Stomach smooth muscle (tissue), 2 donors: ENCODE data around the gene FARP2.
"Not testable (repeated sequence)": the region's sequence is repeated elsewhere in the genome, so short reads cannot be mapped to it uniquely, and the experiment has no call there.

ENCODE experiments used
- H3K27ac ChIP-seq: one replicate; pipeline ENCODE4 v1.7.0; 2013; ENCODE audit warnings: mild to moderate bottlenecking, low read length, inconsistent platforms
- H3K27me3 ChIP-seq, 2 donors: one replicate each; pipeline ENCODE4 v1.7.0; 2013; ENCODE audit warnings: low read length in 2 of 2; ENCODE audit not compliant: insufficient read depth in 2 of 2, control insufficient read depth in 1 of 2
- H3K36me3 ChIP-seq, 2 donors: one replicate each; pipeline ENCODE4 v1.7.0; 2013; ENCODE audit warnings: low read length in 2 of 2; ENCODE audit not compliant: control insufficient read depth in 2 of 2, insufficient read depth in 2 of 2
- H3K4me1 ChIP-seq: one replicate; pipeline ENCODE4 v1.7.0; 2013; ENCODE audit warnings: low read length; ENCODE audit not compliant: control insufficient read depth, insufficient read depth
- H3K4me3 ChIP-seq, 2 donors: one replicate each; pipeline ENCODE4 v1.7.0; 2013; ENCODE audit warnings: low read length in 2 of 2
- H3K9ac ChIP-seq, 2 donors: one replicate each; pipeline ENCODE4 v1.7.0; 2013; ENCODE audit warnings: low read length in 2 of 2, mild to moderate bottlenecking in 1 of 2
- H3K9me3 ChIP-seq, 2 donors: one replicate each; pipeline ENCODE4 v1.7.0; 2013; ENCODE audit warnings: low read length in 2 of 2; ENCODE audit not compliant: control insufficient read depth in 2 of 2
- donor health status: healthy.
- donor health status: Pancreatic carcinoma.

FARP2 gene

DNA sequence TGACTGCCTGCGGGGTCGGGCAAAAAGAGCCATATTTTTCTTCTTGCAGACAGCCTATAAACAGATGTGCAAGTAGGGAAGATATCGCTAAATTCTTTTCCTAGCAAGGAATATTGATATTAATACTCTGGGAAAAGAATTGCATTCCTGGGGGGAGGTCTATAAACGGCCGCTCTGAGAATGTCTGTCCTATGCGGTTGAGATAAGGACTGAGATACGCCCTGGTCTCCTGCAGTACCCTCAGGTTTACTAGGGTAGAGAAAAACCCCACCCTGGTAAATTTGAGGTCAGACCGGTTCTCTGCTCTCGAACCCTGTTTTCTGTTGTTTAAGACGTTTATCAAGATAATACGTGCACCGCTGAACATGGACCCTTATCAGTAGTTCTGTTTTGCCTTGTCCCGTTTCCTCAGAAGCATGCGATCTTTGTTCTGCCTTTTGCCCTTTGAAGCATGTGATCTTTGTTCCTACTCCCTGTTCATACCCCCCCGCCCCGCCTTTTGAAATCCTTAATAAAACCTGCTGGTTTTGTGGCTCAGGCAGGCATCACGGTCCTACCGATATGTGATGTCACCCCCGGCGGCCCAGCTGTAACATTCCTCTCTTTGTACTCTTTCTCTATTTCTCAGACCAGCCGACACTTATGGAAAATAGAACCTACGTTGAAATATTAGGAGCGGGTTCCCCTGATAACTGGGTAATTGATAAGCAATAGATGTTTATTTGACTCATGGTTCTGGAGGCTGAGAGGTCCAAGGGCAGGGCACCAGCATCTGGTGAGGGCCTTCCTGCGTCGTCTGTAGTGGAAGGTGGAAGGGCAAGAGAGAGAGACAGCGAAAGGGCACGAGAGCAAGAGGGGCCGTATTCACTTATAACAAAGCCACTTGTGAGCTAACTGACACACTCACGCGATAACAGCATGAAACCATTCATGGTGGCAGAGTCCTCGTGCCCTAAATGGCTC lies 170.0 kb downstream of the FARP2 start:
- H3K27ac ChIP-seq, H3K36me3 ChIP-seq, H3K4me1 ChIP-seq, H3K27me3 ChIP-seq, H3K9ac ChIP-seq, H3K4me3 ChIP-seq, H3K9me3 ChIP-seq: not testable (repeated sequence)

GRCh38 chr2:241530571-241530970 lies 174.5 kb downstream of the FARP2 start:
- H3K36me3 ChIP-seq = no peaks in the 10 kb centered on the region
- H3K27me3 ChIP-seq = peaks cover 0 to 3% of the 10 kb centered on the region in 2 donors
- H3K9me3 ChIP-seq = no peaks in the 10 kb centered on the region

GRCh38 chr2:241531161-241531722 lies 175.2 kb downstream of the FARP2 start:
- Histone ChIP-seq H3K9ac (no peak overlapping the region), H3K4me1 (no peaks in the 10 kb centered on the region), H3K9me3 (no peaks in the 10 kb centered on the region), H3K27me3 (peaks cover 0 to 3% of the 10 kb centered on the region in 2 donors), H3K36me3 (no peaks in the 10 kb centered on the region), H3K27ac (no peak overlapping the region), H3K4me3 (no peak overlapping the region)

More at GRCh38 chr2:241530571-241530970, 174.5 kb downstream of the FARP2 start:
- no peak overlapping the region for H3K9ac ChIP-seq
- H3K4me1 ChIP-seq = no peaks in the 10 kb centered on the region
- H3K4me3 ChIP-seq = no peak overlapping the region
- no peak overlapping the region for H3K27ac ChIP-seq

DNA sequence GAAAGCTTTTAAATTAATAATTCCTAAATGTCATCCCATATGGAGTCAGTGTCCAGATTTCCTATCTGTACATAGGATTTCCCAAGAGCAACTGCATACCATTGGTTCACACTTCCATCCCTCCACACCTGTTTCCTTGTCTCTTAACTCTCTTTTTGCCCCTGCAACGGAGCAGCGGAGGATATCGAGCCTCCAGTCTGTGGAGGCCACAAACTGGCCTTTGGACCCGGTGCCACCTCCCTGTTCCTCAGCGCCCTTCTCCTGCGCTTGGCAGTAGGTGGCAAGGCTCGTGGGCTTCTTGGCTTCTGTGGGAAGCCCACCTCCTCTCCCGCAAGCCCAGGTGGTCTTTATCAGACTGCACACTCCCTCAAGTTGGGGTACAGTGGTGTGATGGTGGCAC lies 176.1 kb downstream of the FARP2 start:
- H3K9ac ChIP-seq = no peak overlapping the region

GRCh38 chr2:241532733-241533601 lies 176.9 kb downstream of the FARP2 start:
- H3K4me1 ChIP-seq = no peaks in the 10 kb centered on the region
- H3K27ac ChIP-seq = no peak overlapping the region
- no peak overlapping the region for H3K4me3 ChIP-seq
- no peaks in the 10 kb centered on the region for H3K9me3 ChIP-seq
- peaks cover 0 to 3% of the 10 kb centered on the region in 2 donors for H3K27me3 ChIP-seq
- H3K9ac ChIP-seq = no peak overlapping the region
- no peaks in the 10 kb centered on the region for H3K36me3 ChIP-seq

More for the DNA sequence above, 176.1 kb downstream of the FARP2 start:
- Histone ChIP-seq H3K4me1 (no peaks in the 10 kb centered on the region), H3K27me3 (peaks cover 0 to 3% of the 10 kb centered on the region in 2 donors), H3K9me3 (no peaks in the 10 kb centered on the region), H3K27ac (no peak overlapping the region), H3K4me3 (no peak overlapping the region), H3K36me3 (no peaks in the 10 kb centered on the region)

DNA sequence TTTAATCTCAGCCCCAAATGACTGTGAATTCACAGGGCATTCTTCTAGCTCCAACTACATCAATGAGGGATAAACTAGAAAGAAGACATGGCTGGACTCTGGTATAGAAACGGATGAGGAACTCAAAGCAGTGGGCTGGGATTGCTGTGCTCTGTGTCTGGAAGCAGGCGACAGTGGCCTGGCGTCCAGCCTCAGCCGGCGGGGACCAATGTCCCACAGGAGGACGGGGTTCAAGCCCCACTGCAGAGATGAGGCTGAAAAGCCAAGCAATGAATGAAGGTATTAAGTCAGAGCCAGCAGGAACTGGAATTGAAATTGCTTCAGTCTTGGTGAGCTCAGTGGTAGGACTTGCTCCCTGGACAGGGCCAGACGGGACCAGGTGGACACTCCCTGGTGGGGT lies 178.2 kb downstream of the FARP2 start:
- Histone ChIP-seq H3K4me3 (no peak overlapping the region), H3K9me3 (no peaks in the 10 kb centered on the region), H3K4me1 (no peaks in the 10 kb centered on the region), H3K36me3 (no peaks in the 10 kb centered on the region), H3K27me3 (peaks cover 3 to 6% of the 10 kb centered on the region in 2 donors), H3K27ac (no peak overlapping the region), H3K9ac (no peak overlapping the region)

GRCh38 chr2:241534701-241535375 lies 178.8 kb downstream of the FARP2 start:
- Histone ChIP-seq H3K27me3 (peaks cover 5 to 11% of the 10 kb centered on the region in 2 donors), H3K9me3 (no peaks in the 10 kb centered on the region), H3K36me3 (no peaks in the 10 kb centered on the region), H3K9ac (no peak overlapping the region), H3K4me3 (no peak overlapping the region), H3K27ac (no peak overlapping the region), H3K4me1 (no peaks in the 10 kb centered on the region)

GRCh38 chr2:241535871-241536655 lies 180.0 kb downstream of the FARP2 start:
- no peaks in the 10 kb centered on the region for H3K36me3 ChIP-seq
- no peak overlapping the region for H3K27ac ChIP-seq
- no peaks in the 10 kb centered on the region for H3K9me3 ChIP-seq
- peaks cover 12 to 22% of the 10 kb centered on the region in 2 donors for H3K27me3 ChIP-seq
- peaks cover 6% of the 10 kb centered on the region for H3K4me1 ChIP-seq
- no peak overlapping the region for H3K9ac ChIP-seq
- H3K4me3 ChIP-seq = no peak overlapping the region

DNA sequence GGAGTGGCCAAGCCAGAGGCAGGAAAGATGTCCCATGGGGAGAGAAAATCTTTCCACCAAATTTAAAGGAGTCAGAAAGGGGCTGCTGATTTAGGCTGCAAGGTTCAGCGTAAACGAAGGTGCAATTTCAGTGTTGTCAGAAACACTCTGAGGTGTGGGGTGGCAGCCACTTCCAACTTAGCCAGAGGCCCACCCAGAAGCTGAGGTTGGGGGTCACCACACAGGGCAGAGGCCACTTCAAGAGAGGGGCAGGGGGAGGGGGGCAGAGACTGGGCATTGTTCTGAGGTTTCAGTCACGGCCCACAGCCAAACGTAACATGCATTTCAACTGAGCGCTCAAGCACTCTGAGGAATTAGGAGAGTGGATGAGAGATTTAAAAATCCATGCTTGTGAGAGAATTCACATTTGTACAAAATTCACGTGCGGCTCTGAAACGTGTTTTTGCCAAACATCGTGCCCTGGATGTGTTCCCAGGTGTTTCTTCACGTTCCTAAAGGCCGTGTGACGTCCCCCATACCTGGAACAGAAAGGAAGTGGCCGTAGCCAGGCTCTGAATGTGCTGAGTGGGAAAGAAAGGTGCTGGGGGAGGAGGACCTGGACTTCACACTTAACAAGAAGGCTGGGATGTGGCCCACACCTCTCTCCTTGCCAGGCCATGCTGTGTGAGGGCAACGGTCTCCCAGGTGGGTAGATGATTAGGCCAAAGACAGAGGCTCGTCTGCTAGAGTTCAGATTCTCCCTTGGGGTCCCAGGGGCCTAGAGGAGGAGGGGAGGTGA lies 182.9 kb downstream of the FARP2 start:
- no peak overlapping the region for H3K27ac ChIP-seq
- peaks cover 13% of the 10 kb centered on the region for H3K4me1 ChIP-seq
- H3K4me3 ChIP-seq = no peak overlapping the region
- no peaks in the 10 kb centered on the region for H3K36me3 ChIP-seq
- H3K9me3 ChIP-seq = no peaks in the 10 kb centered on the region
- peaks cover 22 to 37% of the 10 kb centered on the region in 2 donors for H3K27me3 ChIP-seq
- H3K9ac ChIP-seq = no peak overlapping the region
